Activated naive CD4-positive, alpha-beta T cell treated with anti-CD3 and anti-CD28 coated beads for 36 hours (primary cell): ENCODE measurements around the gene BHLHA15. TPM values are rescaled to one million over a fixed set of nuclear protein-coding genes. Genes with fewer than 3 reads are reported as not detected.

ENCODE experiments used
- CTCF ChIA-PET: fragments of 350-600 bp; sonication (Branson Sonifier 250); formaldehyde crosslinking; loops from one replicate; lab custom pipeline; 2021; ENCODE audit warnings: antibody characterized with exemption; lab: Charles Lee
- DNase-seq: peaks from one replicate; pipeline ENCODE4 v3.0.0-alpha.2; 2020
- H3K27ac Mint-ChIP-seq: one replicate; pipeline ENCODE4 v1.8.0; 2021; ENCODE audit warnings: mild to moderate bottlenecking, mixed read lengths
- H3K27me3 Mint-ChIP-seq: one replicate; pipeline ENCODE4 v1.8.0; 2021; ENCODE audit warnings: low read depth, mixed read lengths
- H3K36me3 Mint-ChIP-seq: one replicate; pipeline ENCODE4 v1.8.0; 2021; ENCODE audit warnings: low read depth, mixed read lengths
- H3K4me1 Mint-ChIP-seq: one replicate; pipeline ENCODE4 v1.8.0; 2021; ENCODE audit warnings: low read depth, mixed read lengths
- H3K4me3 Mint-ChIP-seq: one replicate; pipeline ENCODE4 v1.8.0; 2021; ENCODE audit warnings: mild to moderate bottlenecking, moderate library complexity, mixed read lengths
- H3K9me3 Mint-ChIP-seq: one replicate; pipeline ENCODE4 v1.8.0; 2021; ENCODE audit warnings: mixed read lengths
- intact Hi-C: fragments of 100-400 bp; cut with micrococcal nuclease; formaldehyde crosslinking; loops from one replicate; pipeline ENCODE4 v1.15.1; 2023
- total RNA-seq, 2 experiments: library from RNA; stranded (reverse); gene quantifications; one replicate each; pipeline ENCODE4 v1.2.3, GENCODE V29; 2021

BHLHA15 gene
- total RNA-seq, 2 experiments from 2014 or later = 0.40 to 0.41 TPM

DNA sequence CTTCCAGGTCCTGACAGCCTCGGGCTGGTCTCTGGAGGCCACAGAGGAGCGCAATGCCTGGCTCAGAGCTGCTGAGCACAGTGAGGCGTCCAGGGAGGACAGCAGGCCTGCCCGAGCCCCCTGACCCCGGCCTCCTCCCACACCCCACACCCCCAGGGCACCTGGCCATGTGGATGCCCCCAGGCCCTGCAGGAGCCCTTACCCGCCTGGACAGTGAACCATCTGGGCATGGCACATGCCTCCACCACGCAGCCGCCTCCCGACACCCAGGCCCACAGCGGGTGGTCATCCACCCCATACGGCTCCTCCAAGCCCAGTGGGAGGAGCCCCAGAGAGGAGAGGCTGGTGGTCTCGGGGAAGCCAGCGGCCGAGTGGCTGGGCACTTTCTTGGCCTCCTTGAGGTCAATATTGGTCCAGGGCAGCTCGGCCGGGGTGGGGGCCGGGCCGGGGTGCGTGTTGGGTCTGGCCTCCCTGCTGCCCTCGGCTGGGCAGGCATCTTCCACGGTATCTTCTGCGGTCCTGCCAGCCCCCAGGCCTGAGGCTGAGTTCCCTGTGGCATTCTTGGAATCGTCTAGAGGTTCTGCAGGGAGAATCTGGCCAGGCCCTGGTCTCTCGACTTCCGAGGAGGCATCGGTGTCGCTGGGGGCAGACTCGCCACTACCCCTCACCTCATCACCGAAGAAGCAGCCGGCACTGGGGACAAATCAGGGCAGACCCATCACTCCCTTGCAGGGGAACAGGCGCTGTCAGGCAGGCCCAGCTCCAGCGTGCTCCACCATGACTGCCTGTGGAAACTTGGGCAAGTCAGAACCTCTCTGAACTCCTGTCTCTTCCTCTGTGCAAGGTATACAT lies 22.2 kb downstream of the BHLHA15 start:
- CTCF ChIA-PET = no interaction called here
- intact Hi-C loops = no loop called here
- DNase-seq = no peak
- Mint-ChIP-seq H3K4me3 (no peak overlapping the region), H3K4me1 (no peaks in the 10 kb centered on the region), H3K9me3 (no peaks in the 10 kb centered on the region), H3K27ac (no peak overlapping the region), H3K27me3 (no peaks in the 10 kb centered on the region), H3K36me3 (peaks cover 9% of the 10 kb centered on the region)

DNA sequence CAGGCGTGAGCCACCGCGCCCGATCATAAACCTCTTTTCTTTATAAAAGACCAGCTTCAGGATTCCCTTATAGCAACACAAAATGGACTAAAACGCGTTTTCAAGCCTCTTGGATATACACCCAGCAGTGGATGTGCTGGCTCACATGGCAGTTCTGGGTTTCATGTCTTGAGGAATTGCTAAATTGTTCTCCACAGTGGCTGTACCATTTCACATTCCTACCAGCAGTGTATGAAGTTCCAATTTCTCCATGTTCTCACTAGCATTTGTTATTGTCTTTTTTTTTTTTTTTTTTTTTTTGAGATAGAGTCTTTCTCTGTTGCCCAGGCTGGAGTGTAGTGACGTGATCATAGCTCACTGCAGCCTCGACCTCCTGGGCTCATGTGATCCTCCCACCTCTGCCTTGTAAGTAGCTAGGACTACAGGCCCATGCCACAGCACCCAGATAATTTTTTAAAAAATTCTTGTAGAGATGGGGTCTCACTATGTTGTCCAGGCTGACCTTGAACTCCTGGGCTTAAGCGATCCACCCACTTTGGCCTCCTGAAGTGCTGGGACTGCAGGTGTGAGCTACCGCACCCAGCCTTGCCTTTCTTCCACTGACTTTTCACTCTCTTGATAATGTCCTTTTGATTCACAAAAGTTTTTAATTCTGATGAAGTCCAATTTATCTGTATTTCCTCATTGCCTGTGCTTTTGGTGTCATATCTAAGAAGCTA lies 23.3 kb downstream of the BHLHA15 start:
- Mint-ChIP-seq H3K4me3 (no peak overlapping the region), H3K9me3 (no peaks in the 10 kb centered on the region), H3K27me3 (no peaks in the 10 kb centered on the region), H3K4me1 (no peaks in the 10 kb centered on the region), H3K27ac (no peak overlapping the region), H3K36me3 (peaks cover 14% of the 10 kb centered on the region)
- CTCF ChIA-PET = interaction anchor here (0.7 kb wide), 1 partner anchor 187 kb away, joined by 3 read pairs; no protein-coding TSS in a partner anchor
- no peak for DNase-seq
- intact Hi-C loops = no loop called here

DNA sequence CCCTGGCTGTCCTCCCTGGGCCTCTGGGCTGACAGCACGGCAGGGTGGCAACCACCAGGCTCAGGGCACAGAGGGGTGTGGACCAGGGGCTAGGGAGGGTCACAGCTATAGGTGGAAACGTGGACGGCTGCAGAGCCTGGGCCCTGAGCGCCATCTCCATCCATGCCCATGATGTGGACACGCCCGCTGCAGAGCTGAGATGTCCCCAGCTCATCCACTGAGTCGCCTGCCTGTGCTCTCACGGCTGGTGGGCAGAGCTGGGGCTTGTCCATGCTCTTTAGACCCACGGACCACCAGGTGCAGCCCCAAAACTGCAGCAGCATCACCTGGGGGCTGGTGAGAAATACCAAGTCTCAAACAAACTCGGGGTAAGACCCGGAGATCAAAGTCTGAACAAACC lies 24.7 kb downstream of the BHLHA15 start:
- intact Hi-C loops = no loop called here
- DNase-seq = no peak
- H3K4me1 Mint-ChIP-seq = no peaks in the 10 kb centered on the region
- peaks cover 18% of the 10 kb centered on the region for H3K36me3 Mint-ChIP-seq
- H3K27ac Mint-ChIP-seq = no peak overlapping the region
- H3K4me3 Mint-ChIP-seq = no peak overlapping the region
- CTCF ChIA-PET = interaction anchor here (0.6 kb wide), 1 partner anchor 35 kb away, joined by 3 read pairs; no protein-coding TSS in a partner anchor
- H3K27me3 Mint-ChIP-seq = no peaks in the 10 kb centered on the region
- no peaks in the 10 kb centered on the region for H3K9me3 Mint-ChIP-seq

DNA sequence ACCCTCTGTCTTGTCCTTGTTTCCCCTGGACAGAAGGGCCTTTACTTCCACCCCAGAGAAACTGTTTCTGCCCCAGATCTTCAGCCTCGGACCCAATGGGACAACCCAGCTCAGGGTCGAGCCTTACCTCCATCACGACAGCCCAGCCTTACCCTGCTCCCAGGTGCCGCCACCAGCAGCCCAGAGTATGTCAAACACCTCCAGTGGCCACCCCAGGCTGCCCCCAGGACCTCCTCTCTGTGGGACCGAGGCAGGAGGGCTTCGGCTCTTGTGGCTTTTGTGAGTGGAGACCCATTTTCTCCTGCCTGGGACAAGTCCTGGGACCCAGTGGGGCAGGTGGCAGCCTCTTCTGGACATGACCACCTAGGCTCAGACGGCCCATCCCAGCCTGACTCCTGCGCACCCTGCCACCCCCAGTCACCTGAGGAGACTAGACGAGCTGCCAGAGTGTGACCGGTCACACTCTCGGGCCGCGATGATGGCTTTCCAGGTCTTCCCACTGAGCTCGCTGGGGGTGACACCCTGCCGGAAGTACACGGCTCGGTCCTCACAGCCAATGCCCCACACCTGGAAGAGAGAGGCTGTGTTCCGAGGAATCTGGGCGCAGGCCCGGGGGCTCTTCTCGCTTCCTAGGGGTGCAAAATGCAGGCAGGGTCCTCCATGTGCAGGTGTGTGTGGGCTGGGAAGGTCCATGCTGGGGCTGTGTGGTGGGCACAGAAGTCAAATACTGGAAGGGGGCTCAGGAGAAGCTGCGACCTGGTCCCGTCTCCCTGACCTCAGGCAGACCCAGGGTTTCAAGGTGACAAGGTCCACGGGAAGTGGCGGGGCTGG lies 25.3 kb downstream of the BHLHA15 start:
- Mint-ChIP-seq H3K4me3 (no peak overlapping the region), H3K27me3 (no peaks in the 10 kb centered on the region), H3K27ac (no peak overlapping the region), H3K9me3 (no peaks in the 10 kb centered on the region), H3K36me3 (peaks cover 24% of the 10 kb centered on the region), H3K4me1 (no peaks in the 10 kb centered on the region)
- CTCF ChIA-PET = interaction anchor here (0.6 kb wide), 1 partner anchor 35 kb away, joined by 3 read pairs; no protein-coding TSS in a partner anchor
- intact Hi-C loops = no loop called here
- DNase-seq = no peak

DNA sequence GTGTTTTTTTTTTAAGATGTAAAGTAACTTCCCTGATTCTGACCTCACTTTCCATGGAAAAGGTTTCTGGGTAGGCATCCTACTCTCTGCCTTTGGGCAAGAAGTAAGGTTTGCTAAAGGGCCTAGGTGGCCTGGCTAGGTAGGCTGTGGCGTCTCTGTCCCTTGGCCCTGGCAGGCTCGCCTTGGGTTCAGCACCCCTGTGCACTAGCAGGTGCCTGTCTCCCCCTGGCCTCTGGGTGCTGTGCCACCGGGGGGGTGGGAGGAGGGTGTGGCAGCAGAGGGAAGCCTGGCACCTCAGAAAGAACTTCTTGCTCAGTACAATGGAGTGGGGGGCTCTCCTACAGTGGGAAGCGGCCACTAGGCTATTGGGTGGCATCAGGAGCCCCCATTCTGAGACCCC lies 26.8 kb downstream of the BHLHA15 start:
- H3K27ac Mint-ChIP-seq = no peak overlapping the region
- peaks cover 24% of the 10 kb centered on the region for H3K36me3 Mint-ChIP-seq
- no peaks in the 10 kb centered on the region for H3K9me3 Mint-ChIP-seq
- intact Hi-C loops = no loop called here
- no peaks in the 10 kb centered on the region for H3K4me1 Mint-ChIP-seq
- no peak for DNase-seq
- H3K4me3 Mint-ChIP-seq = no peak overlapping the region
- CTCF ChIA-PET = no interaction called here
- H3K27me3 Mint-ChIP-seq = no peaks in the 10 kb centered on the region

DNA sequence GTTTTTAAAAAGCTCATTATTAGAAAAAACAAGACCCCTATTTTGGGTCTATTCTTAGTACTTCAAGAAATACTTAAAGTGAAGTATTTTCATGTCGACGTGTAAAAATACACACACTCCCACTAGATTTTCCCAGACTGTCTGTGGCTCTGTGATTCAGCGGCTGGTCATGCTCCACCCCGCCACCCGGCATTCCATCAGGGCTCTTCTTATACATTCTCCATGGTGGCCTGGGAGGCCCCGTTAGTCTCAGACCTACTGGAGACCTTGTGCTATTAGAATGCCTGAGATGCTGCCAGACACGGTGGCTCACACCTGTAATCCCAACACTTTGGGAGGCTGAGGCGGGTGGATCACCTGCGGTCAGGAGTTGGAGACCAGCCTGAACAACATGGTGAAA lies 27.7 kb downstream of the BHLHA15 start:
- no peaks in the 10 kb centered on the region for H3K9me3 Mint-ChIP-seq
- CTCF ChIA-PET = no interaction called here
- no peak overlapping the region for H3K4me3 Mint-ChIP-seq
- intact Hi-C loops = no loop called here
- no peak for DNase-seq
- no peaks in the 10 kb centered on the region for H3K4me1 Mint-ChIP-seq
- H3K36me3 Mint-ChIP-seq = peaks cover 24% of the 10 kb centered on the region
- H3K27me3 Mint-ChIP-seq = no peaks in the 10 kb centered on the region
- no peak overlapping the region for H3K27ac Mint-ChIP-seq

DNA sequence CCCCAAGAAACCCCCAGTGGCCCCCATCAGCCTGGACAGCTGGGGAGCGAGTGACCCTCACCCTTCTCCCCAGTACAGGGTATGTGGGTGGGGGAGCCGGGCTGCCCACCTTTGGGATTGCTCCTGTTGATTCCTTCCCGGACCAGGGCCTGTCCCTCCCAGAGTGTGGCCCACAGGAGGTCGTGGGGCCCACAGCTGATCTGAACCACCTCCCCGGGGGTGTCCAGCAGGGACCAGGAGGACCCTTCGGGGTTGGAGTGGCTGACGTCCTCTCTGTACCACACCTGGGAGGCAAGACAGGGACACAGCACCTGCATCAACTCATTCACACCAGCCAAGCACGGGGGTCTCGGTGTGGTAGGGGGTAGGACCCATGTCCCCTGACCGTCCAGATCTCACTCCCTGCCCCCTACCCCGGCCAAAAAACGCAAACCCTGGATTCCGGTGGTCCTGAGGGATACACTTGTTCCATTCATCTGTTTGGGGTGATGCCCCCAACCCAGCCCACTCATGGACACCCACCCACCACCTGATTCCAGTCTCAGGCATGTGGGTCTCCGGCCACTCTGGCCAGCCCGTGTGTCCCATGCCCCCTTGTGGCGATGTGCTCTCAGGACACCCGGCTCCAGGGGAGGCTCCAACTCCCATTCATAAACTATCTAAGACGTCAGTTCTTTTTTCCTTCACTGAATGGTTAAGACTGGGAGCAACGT lies 29.9 kb downstream of the BHLHA15 start:
- CTCF ChIA-PET = interaction anchor here (0.7 to 1.3 kb wide), 3 partner anchors 10 to 13 kb away, joined by 3 to 5 read pairs (median 3); no protein-coding TSS in a partner anchor
- peaks cover 20% of the 10 kb centered on the region for H3K36me3 Mint-ChIP-seq
- H3K4me1 Mint-ChIP-seq = peaks cover 2% of the 10 kb centered on the region
- peak; percentile 24 for DNase-seq
- no peaks in the 10 kb centered on the region for H3K9me3 Mint-ChIP-seq
- no peaks in the 10 kb centered on the region for H3K27me3 Mint-ChIP-seq
- intact Hi-C loops = loop anchor here (2.0 kb wide), 1 partner anchor 40 kb away; no protein-coding TSS in a partner anchor
- no peak overlapping the region for H3K4me3 Mint-ChIP-seq
- H3K27ac Mint-ChIP-seq = peak overlapping the region; percentile 36

DNA sequence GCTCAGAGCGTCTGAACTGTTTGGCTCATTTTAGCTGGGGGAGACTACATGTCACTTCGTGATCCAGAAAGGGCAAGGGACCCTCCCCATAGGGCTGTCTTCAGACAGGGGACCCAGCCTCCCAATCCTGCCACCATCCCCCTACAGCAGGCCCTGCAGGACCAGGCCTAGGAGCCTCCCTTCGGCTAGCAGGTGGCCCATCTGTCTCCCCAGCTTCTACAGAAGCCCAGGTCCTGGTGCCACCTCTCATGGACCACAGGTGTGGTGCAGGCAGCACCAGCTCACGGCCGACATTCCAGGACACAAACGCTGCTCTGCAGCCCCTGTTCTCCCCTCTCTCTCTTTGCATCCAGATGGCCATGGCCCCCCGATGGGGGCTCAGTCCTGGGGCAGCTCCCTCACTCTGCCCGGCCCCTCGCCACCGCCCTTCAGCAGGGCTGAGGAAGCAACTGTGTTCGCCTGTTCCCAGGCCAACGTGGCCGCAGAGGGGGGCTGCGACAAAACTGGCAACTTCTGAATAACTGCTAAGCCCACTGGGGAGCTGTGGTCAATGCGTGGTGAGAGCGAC lies 30.5 kb downstream of the BHLHA15 start:
- H3K27ac Mint-ChIP-seq = no peak overlapping the region
- H3K36me3 Mint-ChIP-seq = peaks cover 20% of the 10 kb centered on the region
- CTCF ChIA-PET = interaction anchor here (0.7 to 1.3 kb wide), 2 partner anchors 9 to 12 kb away, joined by 3 read pairs; no protein-coding TSS in a partner anchor
- H3K4me1 Mint-ChIP-seq = peaks cover 4% of the 10 kb centered on the region
- intact Hi-C loops = loop anchor here (2.0 kb wide), 1 partner anchor 41 kb away; no protein-coding TSS in a partner anchor
- no peak for DNase-seq
- H3K4me3 Mint-ChIP-seq = no peak overlapping the region
- H3K27me3 Mint-ChIP-seq = no peaks in the 10 kb centered on the region
- no peaks in the 10 kb centered on the region for H3K9me3 Mint-ChIP-seq

DNA sequence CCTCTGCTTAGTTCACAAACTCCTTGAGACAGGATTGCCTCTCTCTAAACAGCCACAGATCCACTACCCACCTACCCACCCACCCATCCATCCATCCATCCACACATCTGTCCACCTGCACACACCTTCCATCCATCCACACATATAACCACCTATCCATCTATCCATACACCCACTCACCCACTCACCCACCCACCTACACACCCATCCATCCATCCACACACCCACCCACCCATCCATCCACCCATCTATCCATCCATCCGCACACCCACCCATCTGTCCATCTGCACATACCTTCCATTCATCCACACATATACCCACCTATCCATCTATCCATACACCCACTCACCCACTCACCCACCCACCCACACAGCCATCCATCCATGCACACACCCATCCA lies 31.1 kb downstream of the BHLHA15 start:
- intact Hi-C loops = no loop called here

DNA sequence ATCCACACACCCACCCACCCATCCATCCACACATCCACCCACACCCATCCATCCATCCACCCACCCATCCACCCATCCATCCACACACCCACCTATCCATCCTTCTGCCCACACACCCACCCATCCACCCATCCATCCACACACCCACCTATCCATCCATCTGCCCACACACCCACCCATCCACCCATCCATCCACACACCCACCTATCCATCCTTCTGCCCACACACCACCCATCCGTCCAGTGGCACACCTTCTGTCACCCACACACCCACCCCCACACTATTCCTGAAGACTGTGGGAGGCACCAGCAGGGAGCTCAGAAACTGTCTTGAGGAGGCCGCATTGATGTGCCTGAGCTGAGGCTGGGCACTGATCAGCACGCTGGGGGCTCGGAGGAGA lies 31.7 kb downstream of the BHLHA15 start:
- H3K4me3 Mint-ChIP-seq = no peak overlapping the region
- no peak overlapping the region for H3K27ac Mint-ChIP-seq
- DNase-seq = no peak
- peaks cover 10% of the 10 kb centered on the region for H3K4me1 Mint-ChIP-seq
- CTCF ChIA-PET = no interaction called here
- H3K9me3 Mint-ChIP-seq = no peaks in the 10 kb centered on the region
- H3K36me3 Mint-ChIP-seq = peaks cover 20% of the 10 kb centered on the region
- no peaks in the 10 kb centered on the region for H3K27me3 Mint-ChIP-seq
- intact Hi-C loops = no loop called here

More for the DNA sequence above, 31.1 kb downstream of the BHLHA15 start:
- H3K27me3 Mint-ChIP-seq = no peaks in the 10 kb centered on the region
- peaks cover 20% of the 10 kb centered on the region for H3K36me3 Mint-ChIP-seq
- H3K27ac Mint-ChIP-seq = no peak overlapping the region
- peaks cover 6% of the 10 kb centered on the region for H3K4me1 Mint-ChIP-seq
- CTCF ChIA-PET = interaction anchor here (1.3 kb wide), 1 partner anchor 8 kb away, joined by 3 read pairs; no protein-coding TSS in a partner anchor
- H3K9me3 Mint-ChIP-seq = no peaks in the 10 kb centered on the region
- DNase-seq = no peak
- no peak overlapping the region for H3K4me3 Mint-ChIP-seq

DNA sequence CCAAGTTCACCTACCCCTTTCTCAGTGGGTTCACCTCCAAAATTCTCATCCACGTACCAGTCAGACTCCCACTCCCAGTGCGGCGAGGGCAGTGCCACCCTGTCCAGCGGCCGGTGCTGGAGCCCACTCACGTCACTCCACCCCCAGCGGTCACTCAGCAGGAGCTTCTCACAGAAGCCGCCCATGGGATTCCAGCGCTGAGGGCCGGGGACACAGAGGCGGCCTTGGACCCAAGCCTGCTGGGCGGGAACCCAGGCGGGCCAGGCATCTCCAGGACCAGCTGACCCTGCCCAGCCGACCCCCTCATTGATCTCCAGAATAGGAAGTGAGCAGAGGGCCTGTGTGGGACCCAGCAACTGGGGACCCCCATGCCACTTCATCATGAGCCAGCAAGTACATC lies 33.6 kb downstream of the BHLHA15 start:
- intact Hi-C loops = no loop called here
- Mint-ChIP-seq H3K27ac (no peak overlapping the region), H3K4me3 (no peak overlapping the region), H3K36me3 (peaks cover 13% of the 10 kb centered on the region), H3K9me3 (no peaks in the 10 kb centered on the region), H3K27me3 (no peaks in the 10 kb centered on the region), H3K4me1 (peaks cover 25% of the 10 kb centered on the region)
- CTCF ChIA-PET = no interaction called here
- no peak for DNase-seq
